OCI-LY1 (cell line): ENCODE data around the gene LRMDA.

Experiments used
- EZH2 ChIP-seq: fragments of 200-600 bp; sonication (generic), shearing (Covaris generic); IDR thresholded peaks from 2 replicates; pipeline ENCODE4 v1.8.0; 2017; ENCODE audit warnings: borderline replicate concordance, mixed run types, mild to moderate bottlenecking, antibody characterized with exemption, low read length, moderate library complexity, mixed read lengths
- TF ChIP-seq, protein P1 (sequence below): fragments of 200-600 bp; sonication (generic), shearing (Covaris generic); IDR thresholded peaks from 2 replicates; pipeline ENCODE4 v1.5.1; 2017; ENCODE audit warnings: mild to moderate bottlenecking, antibody characterized with exemption, low read length, moderate library complexity, mixed read lengths

DNA sequence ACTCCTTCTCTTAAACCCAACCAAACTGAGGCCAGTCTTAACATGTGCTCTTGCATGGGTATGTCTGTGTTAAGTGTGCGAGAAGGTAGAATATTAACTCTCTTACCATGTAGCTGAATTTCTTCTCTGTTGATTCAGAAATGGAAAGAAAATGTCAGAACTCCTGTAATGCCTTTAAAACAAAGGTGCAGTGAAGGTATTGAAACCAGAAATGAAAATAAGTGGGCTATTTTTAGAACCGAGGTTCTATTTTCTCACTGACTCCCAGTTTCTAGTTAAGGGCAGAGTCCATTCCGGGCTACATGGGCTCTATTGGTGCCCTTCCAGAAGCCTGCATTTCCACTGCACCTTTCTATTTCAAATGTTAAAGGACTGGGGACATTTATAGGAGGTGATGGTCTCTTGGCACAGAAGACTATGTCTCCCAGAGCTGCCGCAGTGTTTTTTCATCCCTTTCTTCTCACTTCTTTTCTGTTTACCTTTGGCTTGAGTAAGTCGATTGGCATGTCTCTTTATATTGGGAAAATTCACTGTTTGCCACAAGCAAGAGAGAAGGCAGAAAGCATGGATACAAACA is 174.9 kb downstream of the LRMDA start:
- TF ChIP-seq, protein P1, sequence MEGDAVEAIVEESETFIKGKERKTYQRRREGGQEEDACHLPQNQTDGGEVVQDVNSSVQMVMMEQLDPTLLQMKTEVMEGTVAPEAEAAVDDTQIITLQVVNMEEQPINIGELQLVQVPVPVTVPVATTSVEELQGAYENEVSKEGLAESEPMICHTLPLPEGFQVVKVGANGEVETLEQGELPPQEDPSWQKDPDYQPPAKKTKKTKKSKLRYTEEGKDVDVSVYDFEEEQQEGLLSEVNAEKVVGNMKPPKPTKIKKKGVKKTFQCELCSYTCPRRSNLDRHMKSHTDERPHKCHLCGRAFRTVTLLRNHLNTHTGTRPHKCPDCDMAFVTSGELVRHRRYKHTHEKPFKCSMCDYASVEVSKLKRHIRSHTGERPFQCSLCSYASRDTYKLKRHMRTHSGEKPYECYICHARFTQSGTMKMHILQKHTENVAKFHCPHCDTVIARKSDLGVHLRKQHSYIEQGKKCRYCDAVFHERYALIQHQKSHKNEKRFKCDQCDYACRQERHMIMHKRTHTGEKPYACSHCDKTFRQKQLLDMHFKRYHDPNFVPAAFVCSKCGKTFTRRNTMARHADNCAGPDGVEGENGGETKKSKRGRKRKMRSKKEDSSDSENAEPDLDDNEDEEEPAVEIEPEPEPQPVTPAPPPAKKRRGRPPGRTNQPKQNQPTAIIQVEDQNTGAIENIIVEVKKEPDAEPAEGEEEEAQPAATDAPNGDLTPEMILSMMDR, result no peak
- no peak for TF ChIP-seq EZH2
